22Rv1 (cell line): Measurements from ENCODE around the gene EFNB2.

Experiments used
- CTCF ChIP-seq: fragments of 450-650 bp; IDR thresholded peaks from 2 replicates; pipeline ENCODE4 v1.5.1; 2017; ENCODE audit warnings: mild to moderate bottlenecking
- ZFX ChIP-seq: fragments of 450-650 bp; IDR thresholded peaks from 2 replicates; pipeline ENCODE4 v1.6.1; 2017; ENCODE audit warnings: antibody characterized with exemption, borderline replicate concordance

- TF ChIP-seq CTCF: no peak
- no peak for TF ChIP-seq ZFX
Observed at GRCh38 chr13:106570299-106570852, 34.9 kb upstream of the EFNB2 start.
